Cerebellar cortex (tissue), 1 donor: ENCODE measurements around the gene TDRD1.

Source experiments
- DNase-seq: peaks from one replicate; pipeline ENCODE4 v3.0.0-alpha.2; 2015; ENCODE audit warnings: low spot score

TDRD1 gene

GRCh38 chr10:114271075-114271778, 92.1 kb downstream of the TDRD1 start:
- DNase-seq = no peak

GRCh38 chr10:114271779-114272167, 92.6 kb downstream of the TDRD1 start:
- DNase-seq = no peak

- no peak for DNase-seq
Observed at GRCh38 chr10:114272696-114273095, 93.5 kb downstream of the TDRD1 start.

- no peak for DNase-seq
Observed at GRCh38 chr10:114273910-114274309, 94.8 kb downstream of the TDRD1 start.

GRCh38 chr10:114274616-114275453, 95.7 kb downstream of the TDRD1 start:
- no peak for DNase-seq

GRCh38 chr10:114276066-114276465, 96.9 kb downstream of the TDRD1 start:
- DNase-seq = no peak

GRCh38 chr10:114276671-114277070, 97.5 kb downstream of the TDRD1 start:
- no peak for DNase-seq

GRCh38 chr10:114278140-114278883, 99.2 kb downstream of the TDRD1 start:
- DNase-seq = no peak

- DNase-seq = no peak
Observed at GRCh38 chr10:114278884-114279191, 99.7 kb downstream of the TDRD1 start.

GRCh38 chr10:114279289-114279688, 100.1 kb downstream of the TDRD1 start:
- no peak for DNase-seq

GRCh38 chr10:114279901-114280644, 100.9 kb downstream of the TDRD1 start:
- no peak for DNase-seq

GRCh38 chr10:114281006-114281405, 101.9 kb downstream of the TDRD1 start:
- no peak for DNase-seq

GRCh38 chr10:114281461-114281860, 102.3 kb downstream of the TDRD1 start:
- no peak for DNase-seq
